K562 (cell line): ENCODE results near the gene CLK4. TPM values are rescaled to one million over a fixed set of nuclear protein-coding genes. Genes with fewer than 3 reads are reported as not detected.
A peak's percentile ranks its signal among the peaks of the same experiment; 100 is the strongest.

ENCODE experiments used
- CREB3L1 ChIP-seq: fragments of 450-650 bp; IDR thresholded peaks from 2 replicates; pipeline ENCODE4 v1.6.1; 2014; ENCODE audit warnings: low read depth, mild to moderate bottlenecking, moderate library complexity, borderline replicate concordance
- CTBP1 ChIP-seq: fragments of 450-650 bp; IDR thresholded peaks from 2 replicates; pipeline ENCODE4 v1.6.1; 2016; ENCODE audit warnings: borderline replicate concordance
- CTCF ChIP-seq, 3 experiments: IDR thresholded peaks in 2 of 3; conservative IDR thresholded peaks in 1 of 3; 2 replicates each; pipeline ENCODE4 v1.5.1; 2011 to 2012; ENCODE audit warnings: low read length in 3 of 3, mild to moderate bottlenecking in 3 of 3, control low read depth in 2 of 3, improper control_type of control experiment in 1 of 3, inconsistent platforms in 1 of 3, low read depth in 1 of 3, mixed read lengths in 1 of 3, moderate library complexity in 1 of 3; ENCODE audit not compliant: insufficient read depth in 2 of 3
- POLR2B ChIP-seq: fragments of 450-650 bp; IDR thresholded peaks from 2 replicates; pipeline ENCODE4 v1.6.1; 2018; ENCODE audit warnings: low read depth; ENCODE audit not compliant: partially characterized antibody
- SAP30 ChIP-seq: fragments of 200-600 bp; sonication (generic); IDR thresholded peaks from 2 replicates; pipeline ENCODE4 v1.6.1; 2012; ENCODE audit warnings: borderline replicate concordance, low read depth, mild to moderate bottlenecking, moderate library complexity, low read length, control low read depth, inconsistent platforms; ENCODE audit not compliant: insufficient read depth, poor library complexity, severe bottlenecking
- TFAP4 ChIP-seq: sonication (generic); formaldehyde crosslinking; IDR thresholded peaks from 2 replicates; pipeline ENCODE4 v1.8.0; 2022; ENCODE audit warnings: missing genetic modification reagents, mild to moderate bottlenecking, moderate library complexity, borderline replicate concordance
- ZBTB11 ChIP-seq, 3 experiments: fragments of 200-800 bp in 1 of 3; fragments of 250-450 bp in 1 of 3; fragments of 450-650 bp in 1 of 3; sonication (Bioruptor Pico) in 1 of 3; sonication (Bioruptor generic) in 1 of 3; formaldehyde crosslinking in 1 of 3; IDR thresholded peaks; 2 replicates each; pipeline versions ENCODE4 v1.6.1 to v1.8.0; 2016 to 2022; ENCODE audit warnings: mild to moderate bottlenecking in 2 of 3, missing genetic modification characterization in 2 of 3, missing compliant biosample characterization in 1 of 3, moderate library complexity in 1 of 3
- ZNF384 ChIP-seq: IDR thresholded peaks from 2 replicates; pipeline ENCODE4 v1.6.1; 2012; ENCODE audit warnings: low read depth, low read length, improper control_type of control experiment
- ZNF75A ChIP-seq: fragments of 450-650 bp; formaldehyde crosslinking; IDR thresholded peaks from 2 replicates; pipeline ENCODE4 v1.4.0; 2020; ENCODE audit warnings: mild to moderate bottlenecking
- polyA plus RNA-seq, 8 experiments: library from polyadenylated mRNA; depleted of rRNA in 4 of 8; stranded (reverse) in 5 of 8; unstranded in 3 of 8; fragments of >200 nt; fragmentation: Nextera tagmentation in 2 of 8; fragmentation: Illumina TruSeq in 1 of 8; extraction: Ambion mirVana in 2 of 8; extraction: Trizol in 1 of 8; gene quantifications; 2 replicates each; pipeline versions ENCODE4 v1.2.1 to v1.2.3, GENCODE V29; 2011 to 2014; ENCODE audit warnings: inconsistent platforms in 1 of 8, missing spikeins in 1 of 8
- total RNA-seq, 7 experiments: library from RNA; depleted of rRNA in 6 of 7; stranded (reverse); fragments of >200 nt in 6 of 7; fragmentation: Illumina TruSeq in 2 of 7; extraction: Trizol in 2 of 7; gene quantifications; 2 replicates each; pipeline versions ENCODE4 v1.2.1 to v1.2.3, GENCODE V29; 2011 to 2021; ENCODE audit warnings: low replicate concordance in 1 of 7

CLK4 gene
- total and polyA plus RNA-seq, 9 of the 15 experiments (the other 6 are each of a cell fraction or from before 2014, with no cell fraction given): 10.5 to 23.1 (median 13.9) TPM

- TF ChIP-seq ZNF75A (no peak), TFAP4 (CRISPR knock-in tag) (peak; percentile 12; the same call in 1 of the 2 replicates), ZNF384 (peak; percentile 65; the same call in 1 of the 2 replicates), POLR2B (no peak), CTCF (IDR thresholded peaks at IDR 0.05 in 2 of 3, conservative IDR thresholded peaks at IDR 0.05 in 1 of 3; ENCODE audit: insufficient read depth in 2 of 3, low read depth in 1 of 3, low read length in 3 of 3) (peak; percentile 82 to 93 (median 88)), CTBP1 (peak; percentile 22; the same call in 1 of the 2 replicates), SAP30 (peak; percentile 74), ZBTB11 (CRISPR knock-in tag; IDR thresholded peaks at IDR 0.05) (no peak), CREB3L1 (peak; percentile 29; the same call in 1 of the 2 replicates)
Observed at GRCh38 chr5:178590141-178590923, 36.5 kb downstream of the CLK4 start, which contains the start of gene COL23A1 (continued).
